ENCODE measurements around the gene CKB. TPM values are rescaled to one million over a fixed set of nuclear protein-coding genes. Genes with fewer than 3 reads are reported as not detected.

Gene CKB
- total and polyA plus RNA-seq, 9 of the 15 experiments (the other 6 are each of a cell fraction or from before 2014, with no cell fraction given) = 23.9 to 692 (median 132) TPM

GRCh38 chr14:103528587-103529382 is 6.2 kb upstream of the CKB start, which contains the start of gene TRMT61A (continued):
- no peak for TF ChIP-seq ZNF518B (CRISPR knock-in tag; IDR thresholded peaks at IDR 0.05)
- TF ChIP-seq ILK (tag; IDR thresholded peaks at IDR 0.05; ENCODE audit: borderline replicate concordance, low read depth) = no peak
- TF ChIP-seq CBFA2T2 (conservative IDR thresholded peaks at IDR 0.05) = no peak
- TF ChIP-seq MTA1 (IDR thresholded peaks at IDR 0.05; ENCODE audit: borderline replicate concordance) = peak; percentile 53; the same call in 1 of the 2 replicates
- TF ChIP-seq FOXA3 (CRISPR knock-in tag; conservative IDR thresholded peaks at IDR 0.05 in 1 of 2, IDR thresholded peaks at IDR 0.05 in 1 of 2) = peak; percentile 53 to 87
- TF ChIP-seq NKRF (IDR thresholded peaks at IDR 0.05; ENCODE audit: borderline replicate concordance) = 0 out of 2 replicates have a peak, but pooled peaks have one; percentile 28
- TF ChIP-seq FOXJ2 (tag; IDR thresholded peaks at IDR 0.05) = peak; percentile 72; the same call in 1 of the 2 replicates
- no peak for TF ChIP-seq USF1 (CRISPR knock-in tag; IDR thresholded peaks at IDR 0.05)
- no peak for TF ChIP-seq ZNF780A (CRISPR knock-in tag; IDR thresholded peaks at IDR 0.05)
- TF ChIP-seq SNIP1 (IDR thresholded peaks at IDR 0.05; ENCODE audit: low read depth) = no peak
- no peak for TF ChIP-seq EGR1 (conservative IDR thresholded peaks at IDR 0.05)
- TF ChIP-seq ZNF639 (CRISPR knock-in tag; conservative IDR thresholded peaks at IDR 0.05 in 1 of 2, IDR thresholded peaks at IDR 0.05 in 1 of 2) = peak in 1 of 2 experiments; percentile 45; a peak in 1 of 4 replicates
- TF ChIP-seq MTA3 (IDR thresholded peaks at IDR 0.05; ENCODE audit: borderline replicate concordance) = no peak
- TF ChIP-seq KLF10 (CRISPR knock-in tag; IDR thresholded peaks at IDR 0.05) = no peak
- no peak for TF ChIP-seq TGIF2 (CRISPR knock-in tag; IDR thresholded peaks at IDR 0.05)
- TF ChIP-seq NFRKB (IDR thresholded peaks at IDR 0.05; ENCODE audit: low read depth) = 0 out of 2 replicates have a peak, but pooled peaks have one; percentile 39
- peak; percentile 79 for TF ChIP-seq ZFP36 (IDR thresholded peaks at IDR 0.05; ENCODE audit: low read depth, low read length, partially characterized antibody)
- TF ChIP-seq CGGBP1 (CRISPR knock-in tag; IDR thresholded peaks at IDR 0.05) = no peak
- no peak for TF ChIP-seq PHTF2 (CRISPR knock-in tag; IDR thresholded peaks at IDR 0.05)
